Adrenal gland (tissue), 5 donors: Measurements from ENCODE around the gene GRID1.

ENCODE experiments used
- POLR2A ChIP-seq, 2 donors: fragments of 450-650 bp; IDR thresholded peaks; one replicate each; pipeline ENCODE4 v1.6.1; 2017; ENCODE audit warnings: antibody characterized with exemption in 2 of 2, mild to moderate bottlenecking in 2 of 2, moderate library complexity in 1 of 2
- TF ChIP-seq, protein P1 (sequence below), 6 experiments: fragments of 450-650 bp in 4 of 6; fragments of 200-600 bp in 2 of 6; sonication (generic) in 1 of 6; IDR thresholded peaks; 1 replicate in 5 of 6; 2 replicates in 1 of 6; pipeline versions ENCODE4 v1.5.1 to v1.8.0; 2016 to 2021; ENCODE audit warnings: antibody characterized with exemption in 6 of 6, mild to moderate bottlenecking in 2 of 6, moderate library complexity in 1 of 6
- donor health status: DM: no; HTN: no; CAD: no.

- TF ChIP-seq, protein P1, sequence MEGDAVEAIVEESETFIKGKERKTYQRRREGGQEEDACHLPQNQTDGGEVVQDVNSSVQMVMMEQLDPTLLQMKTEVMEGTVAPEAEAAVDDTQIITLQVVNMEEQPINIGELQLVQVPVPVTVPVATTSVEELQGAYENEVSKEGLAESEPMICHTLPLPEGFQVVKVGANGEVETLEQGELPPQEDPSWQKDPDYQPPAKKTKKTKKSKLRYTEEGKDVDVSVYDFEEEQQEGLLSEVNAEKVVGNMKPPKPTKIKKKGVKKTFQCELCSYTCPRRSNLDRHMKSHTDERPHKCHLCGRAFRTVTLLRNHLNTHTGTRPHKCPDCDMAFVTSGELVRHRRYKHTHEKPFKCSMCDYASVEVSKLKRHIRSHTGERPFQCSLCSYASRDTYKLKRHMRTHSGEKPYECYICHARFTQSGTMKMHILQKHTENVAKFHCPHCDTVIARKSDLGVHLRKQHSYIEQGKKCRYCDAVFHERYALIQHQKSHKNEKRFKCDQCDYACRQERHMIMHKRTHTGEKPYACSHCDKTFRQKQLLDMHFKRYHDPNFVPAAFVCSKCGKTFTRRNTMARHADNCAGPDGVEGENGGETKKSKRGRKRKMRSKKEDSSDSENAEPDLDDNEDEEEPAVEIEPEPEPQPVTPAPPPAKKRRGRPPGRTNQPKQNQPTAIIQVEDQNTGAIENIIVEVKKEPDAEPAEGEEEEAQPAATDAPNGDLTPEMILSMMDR (IDR thresholded peaks at IDR 0.05), result no peak
- no peak for TF ChIP-seq POLR2A (IDR thresholded peaks at IDR 0.05)
Observed at GRCh38 chr10:86229376-86229775, 137.2 kb downstream of the GRID1 start.
